HG03575 (cell line): ENCODE data around the gene NOXA1.
"Not testable (repeated sequence)": the region's sequence is repeated elsewhere in the genome, so short reads cannot be mapped to it uniquely, and the experiment has no call there.

Experiments
- ATAC-seq: cut with Tn5 transposase; IDR thresholded peaks from one replicate; pipeline ENCODE4 v1.9.1; 2021; ENCODE audit not compliant: unreplicated experiment, insufficient number of reproducible peaks, low FRiP score; ENCODE audit errors: extremely low read depth

The NOXA1 gene, protein sequence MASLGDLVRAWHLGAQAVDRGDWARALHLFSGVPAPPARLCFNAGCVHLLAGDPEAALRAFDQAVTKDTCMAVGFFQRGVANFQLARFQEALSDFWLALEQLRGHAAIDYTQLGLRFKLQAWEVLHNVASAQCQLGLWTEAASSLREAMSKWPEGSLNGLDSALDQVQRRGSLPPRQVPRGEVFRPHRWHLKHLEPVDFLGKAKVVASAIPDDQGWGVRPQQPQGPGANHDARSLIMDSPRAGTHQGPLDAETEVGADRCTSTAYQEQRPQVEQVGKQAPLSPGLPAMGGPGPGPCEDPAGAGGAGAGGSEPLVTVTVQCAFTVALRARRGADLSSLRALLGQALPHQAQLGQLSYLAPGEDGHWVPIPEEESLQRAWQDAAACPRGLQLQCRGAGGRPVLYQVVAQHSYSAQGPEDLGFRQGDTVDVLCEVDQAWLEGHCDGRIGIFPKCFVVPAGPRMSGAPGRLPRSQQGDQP

DNA sequence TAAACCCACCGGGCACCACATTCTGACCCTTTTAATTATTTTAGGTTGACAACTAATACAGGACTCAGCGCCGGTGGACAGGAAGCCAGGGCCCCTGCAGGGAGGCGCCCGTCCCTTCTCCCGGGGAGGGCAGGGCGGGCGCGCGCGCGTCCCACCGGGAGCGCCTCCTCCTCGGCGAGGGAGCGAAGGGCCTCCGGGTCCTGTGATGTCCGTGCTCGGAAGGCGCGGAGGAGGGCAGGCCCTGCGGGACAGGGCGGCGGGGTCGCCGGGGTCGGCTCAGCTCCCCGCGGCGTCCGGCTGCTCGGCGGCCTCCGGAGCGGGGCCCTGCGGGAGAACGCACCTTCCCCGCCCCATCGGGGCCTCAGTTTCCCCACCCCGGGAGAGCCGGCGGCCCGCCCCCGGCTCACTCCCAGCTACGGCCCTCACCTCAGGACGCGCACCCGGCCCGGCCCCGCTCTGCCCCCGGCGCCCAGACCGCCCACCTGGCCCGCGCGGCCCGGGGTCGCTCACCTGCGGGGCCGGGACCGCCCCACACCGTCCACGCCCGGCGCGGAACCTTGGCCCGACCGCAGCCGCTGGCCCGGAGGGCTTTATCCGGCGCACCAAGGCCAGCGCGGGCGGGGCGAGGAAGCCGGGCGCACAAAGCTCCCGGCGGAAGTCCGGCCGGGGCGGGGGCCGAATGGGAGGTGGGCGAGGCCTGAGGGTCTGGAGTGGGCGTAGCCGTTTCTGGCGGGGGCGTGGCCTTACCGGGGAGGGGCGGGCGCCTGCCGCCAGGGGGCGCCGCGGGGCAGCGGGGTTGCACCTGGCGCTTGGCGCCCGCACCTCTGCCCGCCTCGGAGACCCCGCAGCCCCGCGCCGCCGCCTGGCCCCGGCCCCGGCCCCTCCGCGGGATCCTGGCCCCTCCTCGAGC is at the start of gene NOXA1, which contains the start of gene EXD3:
NOXA1 (plus strand) TSS at position 790 of the 910 bp plus-strand sequence. CDS start 137 bp downstream, outside the sequence.
EXD3 (minus strand) TSS at position 559 of the 910 bp plus-strand sequence. CDS start 27,805 bp downstream, outside the sequence.
- ATAC-seq = no peak

DNA sequence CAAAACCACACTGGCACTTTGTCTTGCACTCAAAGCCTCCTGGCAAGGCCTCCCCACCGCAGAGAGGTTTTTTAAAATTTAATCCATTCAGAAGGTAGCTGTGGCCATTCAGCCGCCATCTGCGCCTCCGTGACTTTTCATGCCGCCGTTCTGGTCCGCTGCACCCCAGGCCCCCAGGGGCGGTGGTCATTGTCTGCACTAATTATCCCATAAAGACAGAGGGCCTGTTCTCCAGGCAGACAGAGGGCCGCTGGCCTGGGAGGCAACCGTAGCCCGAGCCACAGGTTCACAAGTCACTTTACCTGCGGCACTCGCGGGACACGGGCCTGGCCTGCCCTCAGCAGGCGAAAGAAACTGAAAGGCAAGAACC is 49.6 kb upstream of the NOXA1 start:
- ATAC-seq = no peak

DNA sequence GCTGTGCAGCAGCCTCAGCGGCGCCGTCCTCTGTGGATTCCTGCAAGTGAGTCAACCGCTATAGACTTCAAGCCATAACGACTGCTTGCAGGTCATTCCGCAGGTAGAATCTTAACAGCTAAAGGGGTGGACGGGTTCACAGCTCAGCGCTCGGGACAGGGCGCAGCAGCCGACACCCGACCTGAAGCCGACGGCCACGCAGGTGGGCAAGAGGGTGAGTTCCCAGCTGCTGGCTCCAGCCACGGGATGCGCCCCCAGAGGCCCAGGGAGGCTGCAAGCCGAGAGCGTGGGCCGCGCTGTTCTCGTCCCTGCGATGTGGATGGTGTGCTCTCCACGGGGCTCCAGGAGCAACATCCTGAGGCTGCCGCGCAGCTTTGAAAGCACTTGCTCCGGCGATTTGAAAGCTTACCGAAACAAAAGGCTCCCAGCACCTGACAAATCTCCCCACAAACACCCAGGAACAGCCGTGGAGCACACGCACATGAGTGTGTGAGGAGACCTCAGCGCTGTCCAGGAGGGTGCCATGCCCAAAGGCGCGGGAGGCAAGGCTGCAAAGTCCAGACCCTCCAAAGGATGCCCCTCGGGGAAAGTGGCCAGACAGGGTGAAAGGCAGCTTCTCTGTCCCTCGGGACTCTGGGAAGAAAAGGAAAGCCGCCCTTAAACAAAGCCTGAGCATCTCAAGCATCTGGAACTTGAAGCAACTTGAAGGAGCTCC is 48.9 kb upstream of the NOXA1 start:
- ATAC-seq = no peak

DNA sequence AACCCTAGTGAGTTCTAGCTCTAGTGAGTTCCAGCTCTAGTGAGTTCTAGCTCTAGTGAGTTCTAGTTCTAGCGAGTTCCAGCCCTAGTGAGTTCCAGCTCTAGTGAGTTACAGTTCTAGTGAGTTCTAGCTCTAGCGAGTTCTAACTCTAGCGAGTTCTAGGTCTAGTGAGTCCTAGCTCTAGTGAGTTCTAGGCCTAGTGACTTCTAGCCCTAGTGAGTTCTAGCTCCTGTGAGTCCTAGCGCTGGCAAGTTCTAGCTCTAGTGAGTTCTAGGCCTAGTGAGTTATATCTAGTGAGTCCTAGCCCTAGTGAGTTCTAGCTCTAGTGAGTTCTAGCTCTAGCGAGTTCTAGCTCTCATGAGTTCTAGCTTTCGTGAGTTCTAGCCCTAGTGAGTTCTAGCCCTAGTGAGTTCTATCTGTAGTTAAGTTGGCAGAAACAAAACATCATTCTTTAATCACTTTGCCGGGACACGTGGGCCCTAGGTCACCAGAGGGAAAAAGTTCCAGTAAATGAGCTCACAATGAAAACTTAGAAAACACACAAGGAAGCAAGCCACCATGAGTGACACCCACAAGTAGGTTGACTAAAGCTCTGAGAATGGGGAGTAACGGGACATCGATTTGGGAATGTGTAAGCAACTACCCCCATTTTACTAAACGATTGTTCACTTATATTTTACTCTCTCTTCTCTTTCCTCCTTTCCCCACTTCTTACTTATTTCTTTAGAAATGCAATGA is 47.7 kb upstream of the NOXA1 start:
- ATAC-seq = no peak

DNA sequence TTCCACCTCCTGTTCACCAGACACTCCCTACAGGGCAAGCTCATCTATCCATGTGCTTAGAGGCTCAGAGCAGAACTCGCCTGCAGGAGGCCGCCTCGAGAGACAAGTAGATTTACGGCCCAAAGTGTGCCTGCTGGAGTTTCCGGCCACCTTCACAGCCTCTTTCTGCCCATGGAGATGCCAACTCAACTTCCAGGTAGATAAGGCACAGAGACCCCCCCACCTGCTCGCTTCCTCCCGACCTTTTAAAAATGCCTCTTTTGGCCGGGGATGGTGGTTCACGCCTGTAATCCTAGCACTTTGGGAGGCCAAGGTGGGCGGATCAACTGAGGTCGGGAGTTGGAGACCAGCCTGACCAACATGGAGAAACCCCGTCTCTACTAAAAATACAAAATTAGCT is 46.8 kb upstream of the NOXA1 start:
- ATAC-seq = no peak

DNA sequence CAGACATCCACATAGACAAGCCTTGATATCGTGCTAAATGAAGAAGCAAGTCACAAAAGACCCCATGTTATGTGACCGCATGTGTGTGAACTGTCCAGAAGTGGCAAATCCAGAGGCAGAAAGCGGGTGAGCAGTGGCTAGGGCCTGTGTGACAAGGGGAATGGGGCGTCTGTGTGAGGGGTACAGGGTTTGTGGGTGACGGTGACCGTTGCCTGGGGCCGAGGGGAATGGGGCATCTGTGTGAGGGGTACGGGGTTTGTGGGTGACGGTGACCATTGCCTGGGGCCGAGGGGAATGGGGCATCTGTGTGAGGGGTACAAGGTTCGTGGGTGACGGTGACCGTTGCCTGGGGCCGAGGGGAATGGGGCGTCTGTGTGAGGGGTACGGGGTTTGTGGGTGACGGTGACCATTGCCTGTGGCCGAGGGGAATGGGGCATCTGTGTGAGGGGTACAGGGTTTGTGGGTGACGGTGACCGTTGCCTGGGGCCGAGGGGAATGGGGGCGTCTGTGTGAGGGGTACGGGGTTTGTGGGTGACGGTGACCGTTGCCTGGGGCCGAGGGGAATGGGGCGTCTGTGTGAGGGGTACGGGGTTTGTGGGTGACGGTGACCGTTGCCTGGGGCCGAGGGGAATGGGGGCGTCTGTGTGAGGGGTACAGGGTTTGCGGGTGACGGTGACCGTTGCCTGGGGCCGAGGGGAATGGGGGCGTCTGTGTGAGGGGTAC is 44.3 kb upstream of the NOXA1 start:
- ATAC-seq = not testable (repeated sequence)

DNA sequence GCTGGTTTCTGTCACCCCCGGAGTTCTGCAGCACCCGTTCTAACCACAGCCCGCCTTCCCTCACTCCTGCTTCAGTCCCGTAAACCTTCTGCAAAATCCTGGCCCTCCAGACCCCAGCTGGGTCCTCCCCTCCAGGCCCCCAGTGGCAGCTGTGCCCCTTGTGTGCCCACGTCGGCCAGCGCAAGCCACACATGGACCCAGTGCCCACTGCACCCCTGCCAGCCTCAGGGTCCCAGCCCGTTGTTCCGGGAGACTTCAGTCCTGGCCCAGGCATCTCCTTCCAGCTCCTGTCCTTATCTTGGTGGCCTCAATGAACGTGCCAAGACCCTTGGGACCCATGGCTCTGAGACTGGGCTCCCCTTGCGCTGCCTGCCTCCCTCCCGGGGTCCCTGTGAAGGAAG is 43.4 kb upstream of the NOXA1 start:
- ATAC-seq = no peak

DNA sequence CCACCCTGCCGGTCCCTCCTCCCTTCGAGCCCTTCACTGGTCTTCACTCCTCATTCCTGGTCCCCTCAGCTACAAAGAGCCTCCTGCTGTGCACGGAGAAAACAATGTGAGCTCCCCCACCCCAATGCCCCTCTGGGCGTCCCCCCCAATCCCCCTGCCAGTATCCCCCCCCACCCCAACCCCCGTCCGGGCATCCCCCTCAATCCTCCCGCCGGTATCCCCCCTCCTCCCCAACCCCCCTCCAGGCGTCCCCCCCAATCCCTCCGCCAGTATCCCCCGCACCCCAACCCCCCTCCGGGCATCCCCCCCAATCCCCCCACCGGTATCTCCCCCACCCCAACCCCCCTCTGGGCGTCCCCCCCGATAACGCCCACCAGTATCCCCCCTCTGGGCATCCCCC is 43.0 kb upstream of the NOXA1 start:
- no peak for ATAC-seq

DNA sequence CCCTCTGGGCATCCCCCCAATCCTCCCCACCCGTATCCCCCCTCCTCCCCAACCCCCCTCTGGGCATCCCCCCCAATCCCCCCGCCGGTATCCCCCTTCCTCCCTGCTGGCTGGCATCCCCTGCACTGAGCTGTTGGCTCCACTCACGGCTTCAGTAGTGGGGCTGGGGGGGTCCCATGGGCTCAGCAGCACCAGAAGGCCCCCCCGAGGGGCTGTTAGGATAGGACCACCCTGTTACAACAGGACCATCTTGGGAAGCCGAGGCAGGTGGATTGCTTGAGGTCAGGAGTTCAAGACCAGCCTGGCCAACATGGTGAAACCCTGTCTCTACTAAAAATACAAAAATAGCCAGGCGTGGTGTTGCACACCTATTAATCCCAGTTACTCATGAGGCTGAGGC is 42.6 kb upstream of the NOXA1 start:
- no peak for ATAC-seq

DNA sequence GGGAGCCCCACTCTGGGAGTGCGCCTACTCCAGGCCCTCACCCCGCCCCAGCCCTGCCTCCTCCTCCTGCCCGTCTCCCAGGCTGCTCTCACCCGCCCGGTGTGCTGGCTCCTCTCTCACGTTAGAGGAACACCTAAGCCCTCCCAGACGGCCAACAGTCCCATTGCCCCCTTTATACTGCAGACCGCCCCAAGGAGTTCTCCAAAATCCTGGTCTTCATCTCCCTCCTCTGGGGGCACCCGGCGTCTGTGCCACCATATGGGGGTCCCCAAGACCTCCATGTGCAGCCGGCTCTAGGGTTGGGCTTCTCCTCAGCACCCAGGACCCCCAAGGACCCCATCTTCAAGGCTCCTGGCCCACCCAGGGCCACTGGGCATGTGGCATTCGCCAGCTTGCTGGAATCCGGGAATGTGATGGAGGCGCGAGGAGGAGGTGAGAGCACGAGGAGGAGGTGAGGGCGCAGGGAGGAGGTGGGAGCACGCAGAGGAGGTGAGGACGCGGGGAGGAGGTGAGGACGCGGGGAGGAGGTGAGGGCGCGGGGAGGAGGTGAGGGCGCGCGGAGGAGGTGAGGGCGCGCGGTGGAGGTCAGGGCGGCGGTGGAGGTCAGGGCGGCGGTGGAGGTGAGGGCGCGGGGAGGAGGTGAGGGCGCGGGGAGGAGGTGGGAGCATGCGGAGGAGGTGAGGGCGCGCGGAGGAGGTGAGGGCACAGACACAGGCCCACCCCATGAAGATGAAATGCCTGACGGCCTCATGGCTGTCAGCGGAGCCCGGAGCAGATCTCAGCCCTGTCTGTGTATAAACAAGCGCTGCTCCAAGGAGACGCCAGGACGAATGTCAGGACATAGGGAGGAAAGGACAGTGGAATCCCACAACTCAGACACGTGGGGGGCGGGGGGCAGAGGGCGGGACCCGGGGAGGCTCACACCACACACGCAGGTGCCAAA is 41.4 kb upstream of the NOXA1 start:
- ATAC-seq = no peak

DNA sequence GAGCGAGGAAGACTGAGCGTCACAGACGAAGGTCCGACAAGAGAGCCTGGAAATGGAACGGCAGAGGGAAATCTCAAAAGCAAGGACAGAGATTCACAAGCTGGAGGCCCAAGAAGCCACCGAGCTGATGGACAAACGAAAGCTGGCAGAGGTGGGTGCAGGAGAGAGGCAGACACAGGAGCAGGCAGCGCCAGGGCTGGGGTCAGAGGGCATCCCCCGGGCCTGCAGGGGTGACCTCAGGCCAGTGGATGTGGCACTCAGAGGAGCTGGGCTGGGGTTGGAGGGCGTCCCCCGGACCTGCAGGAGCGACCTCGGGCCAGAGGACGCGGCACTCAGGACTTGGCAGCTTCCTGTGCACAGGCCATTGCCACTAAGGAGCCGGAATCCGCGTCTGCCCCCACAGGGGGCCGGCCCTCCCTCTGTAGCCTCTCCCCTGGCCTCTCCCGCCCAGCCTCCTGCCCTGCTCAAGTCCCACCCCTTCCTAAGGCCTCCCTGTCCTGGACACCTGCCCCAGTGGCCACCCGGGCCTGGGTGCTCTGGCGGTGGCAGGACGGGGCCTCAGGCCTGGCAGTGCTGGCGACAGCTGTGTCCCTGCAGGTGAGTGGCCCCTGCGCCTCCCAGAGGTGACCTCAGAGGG is 40.6 kb upstream of the NOXA1 start:
- no peak for ATAC-seq

DNA sequence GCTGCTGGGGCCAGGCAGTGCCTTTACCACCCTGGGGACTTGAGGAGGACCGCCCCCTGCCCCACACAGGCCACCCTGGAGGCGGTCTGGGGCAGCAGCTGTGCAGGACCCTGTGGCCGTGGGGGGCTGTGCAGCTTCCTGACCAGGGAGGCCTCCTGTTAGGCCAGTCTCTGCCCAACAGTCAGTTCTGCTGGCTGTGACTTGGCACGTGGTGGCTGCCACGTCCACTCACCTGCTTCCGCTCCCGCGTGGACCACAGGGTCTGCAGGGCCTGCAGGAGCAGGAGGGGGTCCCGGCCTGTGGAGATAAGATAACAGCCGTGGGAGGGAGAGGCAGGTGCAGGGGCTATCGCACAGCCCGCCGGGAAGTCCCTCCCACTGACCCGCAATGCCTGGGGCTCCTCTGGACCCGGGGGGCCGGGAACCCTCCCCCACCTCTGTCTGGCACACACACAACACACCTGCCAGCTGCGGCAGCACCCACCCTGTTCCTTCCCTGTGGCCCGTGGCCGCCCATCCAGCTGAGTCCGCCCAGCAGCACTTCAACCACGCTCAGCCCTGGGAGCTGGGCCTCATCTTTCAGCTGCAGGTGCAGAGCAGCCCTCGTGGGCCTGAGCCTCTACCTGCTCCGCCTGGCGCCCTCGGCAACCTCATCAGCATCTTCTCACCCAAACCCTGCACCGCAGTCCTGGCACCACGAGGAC is 40.0 kb upstream of the NOXA1 start:
- ATAC-seq = no peak

DNA sequence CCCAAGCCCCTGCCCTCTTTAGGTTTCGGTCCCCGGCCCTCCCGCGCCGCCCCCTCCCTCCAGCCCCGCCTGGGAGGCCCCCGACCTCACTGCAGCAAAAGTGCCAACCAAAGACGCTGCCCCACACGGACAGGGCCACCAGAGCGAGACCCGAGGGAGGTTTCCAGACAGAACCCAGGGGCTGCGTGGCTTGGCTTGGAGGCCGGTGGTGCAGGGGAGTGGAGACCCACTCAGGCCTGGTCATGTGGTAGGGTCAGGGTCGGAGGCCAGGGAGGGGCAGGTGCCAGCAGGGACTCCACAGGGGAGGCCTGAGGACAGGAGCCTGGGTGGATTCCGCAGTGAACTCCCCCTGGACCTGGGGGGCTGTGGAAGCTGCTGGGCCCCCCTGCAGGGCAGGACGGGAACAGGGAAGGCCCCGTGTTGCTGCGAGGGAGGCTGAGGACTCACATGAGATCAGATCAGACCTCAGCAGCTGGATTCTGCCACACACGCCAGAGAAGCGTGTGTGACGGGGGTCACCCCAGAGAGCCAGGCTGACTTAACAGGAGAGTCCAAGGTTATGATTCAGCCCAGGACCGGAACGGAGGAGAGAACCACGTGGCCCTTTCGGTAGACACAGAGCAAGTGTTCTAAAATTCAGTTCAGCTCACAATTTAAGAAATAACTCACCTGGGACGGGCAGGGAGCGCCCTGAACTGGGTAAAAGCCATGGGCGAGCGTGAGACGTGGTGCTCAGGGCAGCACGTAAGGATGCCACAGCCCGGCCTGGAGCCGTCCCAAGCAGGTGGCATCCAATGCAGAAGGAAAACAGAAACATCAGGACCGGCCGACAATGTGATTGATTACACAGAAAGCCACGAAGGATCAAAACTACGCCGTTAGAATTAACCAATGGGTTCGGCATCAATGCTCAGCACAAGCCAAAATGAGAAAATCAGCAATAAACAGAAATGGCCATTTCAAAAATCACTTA is 39.1 kb upstream of the NOXA1 start:
- ATAC-seq = no peak

DNA sequence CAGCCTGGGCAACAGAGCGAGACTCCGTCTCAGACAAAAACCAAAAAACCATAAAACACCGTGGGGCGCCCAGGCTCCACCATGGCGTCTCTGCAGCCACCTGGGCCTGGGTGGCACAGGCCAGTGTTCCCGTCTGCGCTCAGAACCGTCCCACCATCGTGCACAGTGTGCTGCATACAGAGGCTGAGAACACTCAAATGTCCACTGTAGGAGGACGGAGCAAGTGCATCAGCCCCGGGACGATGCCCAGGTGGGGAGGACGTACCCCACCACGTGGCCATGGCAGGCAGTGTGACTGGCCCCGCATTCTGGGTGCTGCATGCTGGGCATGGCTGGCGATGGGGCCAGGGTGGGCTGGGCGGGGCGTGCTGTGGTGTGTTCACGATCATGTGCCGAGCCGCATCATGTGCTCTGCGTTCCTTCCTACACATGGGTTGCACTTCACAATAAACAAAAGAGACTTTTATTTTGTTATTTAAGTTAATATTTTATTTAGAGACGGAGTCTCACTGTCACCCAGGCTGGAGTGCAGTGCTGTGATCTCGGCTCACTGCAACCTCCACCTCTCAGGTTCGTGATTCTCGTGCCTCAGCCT is 38.0 kb upstream of the NOXA1 start:
- no peak for ATAC-seq
